ENCODE data around the gene SWAP70. TPM values are rescaled to one million over a fixed set of nuclear protein-coding genes. Genes with fewer than 3 reads are reported as not detected.

Gene SWAP70
- total and polyA plus RNA-seq, 2 experiments from 2014 or later, result 30.3 to 33.3 TPM

- TF ChIP-seq, protein P1, sequence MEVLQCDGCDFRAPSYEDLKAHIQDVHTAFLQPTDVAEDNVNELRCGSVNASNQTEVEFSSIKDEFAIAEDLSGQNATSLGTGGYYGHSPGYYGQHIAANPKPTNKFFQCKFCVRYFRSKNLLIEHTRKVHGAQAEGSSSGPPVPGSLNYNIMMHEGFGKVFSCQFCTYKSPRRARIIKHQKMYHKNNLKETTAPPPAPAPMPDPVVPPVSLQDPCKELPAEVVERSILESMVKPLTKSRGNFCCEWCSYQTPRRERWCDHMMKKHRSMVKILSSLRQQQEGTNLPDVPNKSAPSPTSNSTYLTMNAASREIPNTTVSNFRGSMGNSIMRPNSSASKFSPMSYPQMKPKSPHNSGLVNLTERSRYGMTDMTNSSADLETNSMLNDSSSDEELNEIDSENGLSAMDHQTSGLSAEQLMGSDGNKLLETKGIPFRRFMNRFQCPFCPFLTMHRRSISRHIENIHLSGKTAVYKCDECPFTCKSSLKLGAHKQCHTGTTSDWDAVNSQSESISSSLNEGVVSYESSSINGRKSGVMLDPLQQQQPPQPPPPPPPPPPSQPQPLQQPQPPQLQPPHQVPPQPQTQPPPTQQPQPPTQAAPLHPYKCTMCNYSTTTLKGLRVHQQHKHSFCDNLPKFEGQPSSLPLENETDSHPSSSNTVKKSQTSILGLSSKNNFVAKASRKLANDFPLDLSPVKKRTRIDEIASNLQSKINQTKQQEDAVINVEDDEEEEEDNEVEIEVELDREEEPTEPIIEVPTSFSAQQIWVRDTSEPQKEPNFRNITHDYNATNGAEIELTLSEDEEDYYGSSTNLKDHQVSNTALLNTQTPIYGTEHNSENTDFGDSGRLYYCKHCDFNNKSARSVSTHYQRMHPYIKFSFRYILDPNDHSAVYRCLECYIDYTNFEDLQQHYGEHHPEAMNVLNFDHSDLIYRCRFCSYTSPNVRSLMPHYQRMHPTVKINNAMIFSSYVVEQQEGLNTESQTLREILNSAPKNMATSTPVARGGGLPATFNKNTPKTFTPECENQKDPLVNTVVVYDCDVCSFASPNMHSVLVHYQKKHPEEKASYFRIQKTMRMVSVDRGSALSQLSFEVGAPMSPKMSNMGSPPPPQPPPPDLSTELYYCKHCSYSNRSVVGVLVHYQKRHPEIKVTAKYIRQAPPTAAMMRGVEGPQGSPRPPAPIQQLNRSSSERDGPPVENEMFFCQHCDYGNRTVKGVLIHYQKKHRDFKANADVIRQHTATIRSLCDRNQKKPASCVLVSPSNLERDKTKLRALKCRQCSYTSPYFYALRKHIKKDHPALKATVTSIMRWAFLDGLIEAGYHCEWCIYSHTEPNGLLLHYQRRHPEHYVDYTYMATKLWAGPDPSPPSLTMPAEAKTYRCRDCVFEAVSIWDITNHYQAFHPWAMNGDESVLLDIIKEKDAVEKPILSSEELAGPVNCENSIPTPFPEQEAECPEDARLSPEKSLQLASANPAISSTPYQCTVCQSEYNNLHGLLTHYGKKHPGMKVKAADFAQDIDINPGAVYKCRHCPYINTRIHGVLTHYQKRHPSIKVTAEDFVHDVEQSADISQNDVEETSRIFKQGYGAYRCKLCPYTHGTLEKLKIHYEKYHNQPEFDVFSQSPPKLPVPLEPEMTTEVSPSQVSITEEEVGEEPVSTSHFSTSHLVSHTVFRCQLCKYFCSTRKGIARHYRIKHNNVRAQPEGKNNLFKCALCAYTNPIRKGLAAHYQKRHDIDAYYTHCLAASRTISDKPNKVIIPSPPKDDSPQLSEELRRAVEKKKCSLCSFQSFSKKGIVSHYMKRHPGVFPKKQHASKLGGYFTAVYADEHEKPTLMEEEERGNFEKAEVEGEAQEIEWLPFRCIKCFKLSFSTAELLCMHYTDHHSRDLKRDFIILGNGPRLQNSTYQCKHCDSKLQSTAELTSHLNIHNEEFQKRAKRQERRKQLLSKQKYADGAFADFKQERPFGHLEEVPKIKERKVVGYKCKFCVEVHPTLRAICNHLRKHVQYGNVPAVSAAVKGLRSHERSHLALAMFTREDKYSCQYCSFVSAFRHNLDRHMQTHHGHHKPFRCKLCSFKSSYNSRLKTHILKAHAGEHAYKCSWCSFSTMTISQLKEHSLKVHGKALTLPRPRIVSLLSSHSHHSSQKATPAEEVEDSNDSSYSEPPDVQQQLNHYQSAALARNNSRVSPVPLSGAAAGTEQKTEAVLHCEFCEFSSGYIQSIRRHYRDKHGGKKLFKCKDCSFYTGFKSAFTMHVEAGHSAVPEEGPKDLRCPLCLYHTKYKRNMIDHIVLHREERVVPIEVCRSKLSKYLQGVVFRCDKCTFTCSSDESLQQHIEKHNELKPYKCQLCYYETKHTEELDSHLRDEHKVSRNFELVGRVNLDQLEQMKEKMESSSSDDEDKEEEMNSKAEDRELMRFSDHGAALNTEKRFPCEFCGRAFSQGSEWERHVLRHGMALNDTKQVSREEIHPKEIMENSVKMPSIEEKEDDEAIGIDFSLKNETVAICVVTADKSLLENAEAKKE (CRISPR knock-in tag; IDR thresholded peaks at IDR 0.05), result no peak
- TF ChIP-seq EZH2 (IDR thresholded peaks at IDR 0.05; ENCODE audit: low read depth, unreplicated experiment) (no peak), ETS1 (IDR thresholded peaks at IDR 0.05) (no peak), STAT1 (IDR thresholded peaks at IDR 0.05; ENCODE audit: unreplicated experiment) (no peak), ZNF331 (CRISPR knock-in tag; IDR thresholded peaks at IDR 0.05; ENCODE audit: low read depth) (no peak), POLR2AphosphoS5 (IDR thresholded peaks at IDR 0.05; ENCODE audit: low read depth) (no peak), CREB1 (CRISPR knock-in tag; IDR thresholded peaks at IDR 0.05; ENCODE audit: low read depth) (no peak), EZH2phosphoT487 (IDR thresholded peaks at IDR 0.05; ENCODE audit: unreplicated experiment) (no peak)
Measured at GRCh38 chr11:9665749-9666148, 1.9 kb downstream of the SWAP70 start (continued).

DNA sequence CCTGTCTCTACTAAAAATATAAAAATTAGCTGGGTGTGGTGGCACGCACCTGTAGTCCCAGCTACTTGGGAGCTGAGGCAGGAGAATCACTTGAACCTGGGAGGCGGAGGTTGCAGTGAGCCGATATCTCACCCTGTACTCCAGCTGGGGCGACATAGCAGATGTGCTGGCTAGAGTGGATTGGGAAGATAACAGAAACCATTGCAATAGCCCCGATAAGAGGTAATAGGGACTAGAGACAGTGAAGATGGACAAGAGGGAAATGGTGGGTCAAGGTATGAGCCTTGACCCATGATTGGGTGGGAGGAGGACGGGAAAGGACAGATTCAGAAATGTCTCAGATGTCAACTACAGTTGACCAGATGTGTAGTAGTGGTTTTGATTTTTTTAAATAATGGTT is 6.1 kb downstream of the SWAP70 start:
- Mint-ChIP-seq H3K36me3 (ENCODE audit: low read depth) (peaks cover 36% of the 10 kb centered on the region), H3K4me3 (no peak overlapping the region), H3K27ac (no peak overlapping the region), H3K9me3 (peaks cover 16% of the 10 kb centered on the region), H3K4me1 (peaks cover 8% of the 10 kb centered on the region), H3K27me3 (ENCODE audit: insufficient read depth, low read depth, poor library complexity) (peaks cover 10% of the 10 kb centered on the region)
- H3K4me2 ChIP-seq, result no peak overlapping the region
- H3K79me2 ChIP-seq (replicated peaks; ENCODE audit: insufficient read depth), result peaks cover 84% of the 10 kb centered on the region
- no peak overlapping the region; the same call in 1 of the 2 replicates for H3K27ac ChIP-seq (ENCODE audit: low read depth)
- peaks cover 12% of the 10 kb centered on the region; the same call in 1 of the 2 replicates for H4K20me1 ChIP-seq (replicated peaks; ENCODE audit: insufficient read depth)
- ATAC-seq (no peak), DNase-seq (ENCODE audit: low spot score) (no peak)
- TF ChIP-seq, protein P2, sequence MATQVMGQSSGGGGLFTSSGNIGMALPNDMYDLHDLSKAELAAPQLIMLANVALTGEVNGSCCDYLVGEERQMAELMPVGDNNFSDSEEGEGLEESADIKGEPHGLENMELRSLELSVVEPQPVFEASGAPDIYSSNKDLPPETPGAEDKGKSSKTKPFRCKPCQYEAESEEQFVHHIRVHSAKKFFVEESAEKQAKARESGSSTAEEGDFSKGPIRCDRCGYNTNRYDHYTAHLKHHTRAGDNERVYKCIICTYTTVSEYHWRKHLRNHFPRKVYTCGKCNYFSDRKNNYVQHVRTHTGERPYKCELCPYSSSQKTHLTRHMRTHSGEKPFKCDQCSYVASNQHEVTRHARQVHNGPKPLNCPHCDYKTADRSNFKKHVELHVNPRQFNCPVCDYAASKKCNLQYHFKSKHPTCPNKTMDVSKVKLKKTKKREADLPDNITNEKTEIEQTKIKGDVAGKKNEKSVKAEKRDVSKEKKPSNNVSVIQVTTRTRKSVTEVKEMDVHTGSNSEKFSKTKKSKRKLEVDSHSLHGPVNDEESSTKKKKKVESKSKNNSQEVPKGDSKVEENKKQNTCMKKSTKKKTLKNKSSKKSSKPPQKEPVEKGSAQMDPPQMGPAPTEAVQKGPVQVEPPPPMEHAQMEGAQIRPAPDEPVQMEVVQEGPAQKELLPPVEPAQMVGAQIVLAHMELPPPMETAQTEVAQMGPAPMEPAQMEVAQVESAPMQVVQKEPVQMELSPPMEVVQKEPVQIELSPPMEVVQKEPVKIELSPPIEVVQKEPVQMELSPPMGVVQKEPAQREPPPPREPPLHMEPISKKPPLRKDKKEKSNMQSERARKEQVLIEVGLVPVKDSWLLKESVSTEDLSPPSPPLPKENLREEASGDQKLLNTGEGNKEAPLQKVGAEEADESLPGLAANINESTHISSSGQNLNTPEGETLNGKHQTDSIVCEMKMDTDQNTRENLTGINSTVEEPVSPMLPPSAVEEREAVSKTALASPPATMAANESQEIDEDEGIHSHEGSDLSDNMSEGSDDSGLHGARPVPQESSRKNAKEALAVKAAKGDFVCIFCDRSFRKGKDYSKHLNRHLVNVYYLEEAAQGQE (IDR thresholded peaks at IDR 0.05; ENCODE audit: unreplicated experiment), result no peak
- TF ChIP-seq CTCF (conservative IDR thresholded peaks at IDR 0.05; ENCODE audit: low read depth in 2 of 2), result no peak
- no peaks in the 10 kb centered on the region for H3F3A ChIP-seq (replicated peaks; ENCODE audit: low read depth)
- no peaks in the 10 kb centered on the region for H3K36me3 ChIP-seq (ENCODE audit: insufficient read depth)
- no peaks in the 10 kb centered on the region for H3K9me2 ChIP-seq (ENCODE audit: insufficient read depth)
- H3K4me1 ChIP-seq (ENCODE audit: insufficient read depth), result peaks cover 13% of the 10 kb centered on the region
- H2AFZ ChIP-seq, result no peak overlapping the region
- no peaks in the 10 kb centered on the region for H3K27me3 ChIP-seq (ENCODE audit: insufficient read depth)
- H3K4me3 ChIP-seq, result no peak overlapping the region
